Measurements from ENCODE around the gene SYNGR3. TPM values are rescaled to one million over a fixed set of nuclear protein-coding genes. Genes with fewer than 3 reads are reported as not detected.
A peak's percentile ranks its signal among the peaks of the same experiment; 100 is the strongest.
"Not testable (repeated sequence)": the region's sequence is repeated elsewhere in the genome, so short reads cannot be mapped to it uniquely, and the experiment has no call there.

The SYNGR3 gene
- total RNA-seq, 1 experiment from 2014 or later: 15.2 TPM

DNA sequence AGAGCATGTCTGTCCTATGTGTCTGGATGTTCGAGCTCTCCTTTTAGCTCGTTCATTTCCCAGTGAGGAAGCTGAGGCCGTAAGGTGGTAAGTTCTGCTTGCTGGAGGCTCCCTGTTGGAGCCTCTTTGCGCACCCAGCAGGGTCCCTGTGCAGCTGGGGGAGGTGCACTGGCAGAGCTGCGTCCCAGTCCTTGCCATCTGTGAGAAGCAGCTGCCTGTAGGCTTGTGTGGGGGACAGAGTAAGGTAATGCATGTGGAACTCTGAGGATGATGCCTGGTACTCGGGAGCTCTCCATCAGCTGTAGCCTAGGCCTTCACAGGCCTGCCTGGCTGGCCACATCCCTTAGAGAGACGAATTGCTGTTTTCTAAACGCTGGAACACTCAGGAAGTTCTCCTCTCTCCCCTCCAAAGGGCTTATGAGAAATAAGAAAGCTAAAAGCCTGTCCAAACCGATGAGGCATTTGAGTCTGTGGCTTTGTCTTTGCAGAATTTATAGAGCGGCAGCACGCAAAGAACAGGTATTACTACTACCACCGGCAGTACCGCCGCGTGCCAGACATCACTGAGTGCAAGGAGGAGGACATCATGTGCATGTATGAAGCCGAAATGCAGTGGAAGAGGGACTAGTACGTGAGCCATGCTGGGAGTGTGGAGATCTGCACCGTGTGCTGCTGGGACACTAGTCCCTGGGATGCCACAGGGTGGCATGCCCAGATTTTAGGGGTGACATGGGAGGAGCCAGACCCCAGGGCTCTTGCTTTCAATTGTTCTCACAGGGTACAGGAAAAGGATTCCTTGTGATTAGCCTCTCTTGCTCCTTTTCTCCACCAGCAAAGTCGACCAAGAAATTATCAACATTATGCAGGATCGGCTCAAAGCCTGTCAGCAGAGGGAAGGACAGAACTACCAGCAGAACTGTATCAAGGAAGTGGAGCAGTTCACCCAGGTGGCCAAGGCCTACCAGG lies 28.8 kb upstream of the SYNGR3 start:
- POLR2A ChIA-PET: interaction anchor here (0.6 kb wide), 2 partner anchors 125 to 467 kb away, joined by 4 to 8 read pairs; no protein-coding TSS in a partner anchor
- H3K27me3 ChIP-seq (ENCODE audit: control insufficient read depth, insufficient read depth, low read length): no peaks in the 10 kb centered on the region
- DNase-seq (ENCODE audit: low read depth, low spot score) (no peak), ATAC-seq (peak; percentile 50)
- H3K27ac ChIP-seq (ENCODE audit: low read length): peak overlapping the region; percentile 72
- intact Hi-C loops (cut with micrococcal nuclease; ENCODE audit: unreplicated experiment): no loop called here
- peak overlapping the region; percentile 75 to 80 for H3K4me3 ChIP-seq (ENCODE audit: low read depth in 2 of 2, low read length in 2 of 2)
- no peaks in the 10 kb centered on the region for H3K9me3 ChIP-seq (ENCODE audit: control insufficient read depth, insufficient read depth, low read depth, low read length)
- BruUV-seq (replicated peaks): TSS peak; percentile 82
- peaks cover 12% of the 10 kb centered on the region for H3K4me1 ChIP-seq (ENCODE audit: control insufficient read depth, insufficient read depth, low read length)
- CTCF ChIA-PET: no interaction called here
- peak; percentile 89 for TF ChIP-seq POLR2AphosphoS5 (IDR thresholded peaks at IDR 0.05; ENCODE audit: low read depth, low read length)
- TF ChIP-seq, protein P1, sequence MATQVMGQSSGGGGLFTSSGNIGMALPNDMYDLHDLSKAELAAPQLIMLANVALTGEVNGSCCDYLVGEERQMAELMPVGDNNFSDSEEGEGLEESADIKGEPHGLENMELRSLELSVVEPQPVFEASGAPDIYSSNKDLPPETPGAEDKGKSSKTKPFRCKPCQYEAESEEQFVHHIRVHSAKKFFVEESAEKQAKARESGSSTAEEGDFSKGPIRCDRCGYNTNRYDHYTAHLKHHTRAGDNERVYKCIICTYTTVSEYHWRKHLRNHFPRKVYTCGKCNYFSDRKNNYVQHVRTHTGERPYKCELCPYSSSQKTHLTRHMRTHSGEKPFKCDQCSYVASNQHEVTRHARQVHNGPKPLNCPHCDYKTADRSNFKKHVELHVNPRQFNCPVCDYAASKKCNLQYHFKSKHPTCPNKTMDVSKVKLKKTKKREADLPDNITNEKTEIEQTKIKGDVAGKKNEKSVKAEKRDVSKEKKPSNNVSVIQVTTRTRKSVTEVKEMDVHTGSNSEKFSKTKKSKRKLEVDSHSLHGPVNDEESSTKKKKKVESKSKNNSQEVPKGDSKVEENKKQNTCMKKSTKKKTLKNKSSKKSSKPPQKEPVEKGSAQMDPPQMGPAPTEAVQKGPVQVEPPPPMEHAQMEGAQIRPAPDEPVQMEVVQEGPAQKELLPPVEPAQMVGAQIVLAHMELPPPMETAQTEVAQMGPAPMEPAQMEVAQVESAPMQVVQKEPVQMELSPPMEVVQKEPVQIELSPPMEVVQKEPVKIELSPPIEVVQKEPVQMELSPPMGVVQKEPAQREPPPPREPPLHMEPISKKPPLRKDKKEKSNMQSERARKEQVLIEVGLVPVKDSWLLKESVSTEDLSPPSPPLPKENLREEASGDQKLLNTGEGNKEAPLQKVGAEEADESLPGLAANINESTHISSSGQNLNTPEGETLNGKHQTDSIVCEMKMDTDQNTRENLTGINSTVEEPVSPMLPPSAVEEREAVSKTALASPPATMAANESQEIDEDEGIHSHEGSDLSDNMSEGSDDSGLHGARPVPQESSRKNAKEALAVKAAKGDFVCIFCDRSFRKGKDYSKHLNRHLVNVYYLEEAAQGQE (IDR thresholded peaks at IDR 0.05; ENCODE audit: insufficient read depth in 1 of 2, low read depth in 2 of 2, low read length in 1 of 2): no peak
- TF ChIP-seq TCF7L2 (IDR thresholded peaks at IDR 0.05; ENCODE audit: low read depth, low read length): no peak
- TF ChIP-seq, protein P2, sequence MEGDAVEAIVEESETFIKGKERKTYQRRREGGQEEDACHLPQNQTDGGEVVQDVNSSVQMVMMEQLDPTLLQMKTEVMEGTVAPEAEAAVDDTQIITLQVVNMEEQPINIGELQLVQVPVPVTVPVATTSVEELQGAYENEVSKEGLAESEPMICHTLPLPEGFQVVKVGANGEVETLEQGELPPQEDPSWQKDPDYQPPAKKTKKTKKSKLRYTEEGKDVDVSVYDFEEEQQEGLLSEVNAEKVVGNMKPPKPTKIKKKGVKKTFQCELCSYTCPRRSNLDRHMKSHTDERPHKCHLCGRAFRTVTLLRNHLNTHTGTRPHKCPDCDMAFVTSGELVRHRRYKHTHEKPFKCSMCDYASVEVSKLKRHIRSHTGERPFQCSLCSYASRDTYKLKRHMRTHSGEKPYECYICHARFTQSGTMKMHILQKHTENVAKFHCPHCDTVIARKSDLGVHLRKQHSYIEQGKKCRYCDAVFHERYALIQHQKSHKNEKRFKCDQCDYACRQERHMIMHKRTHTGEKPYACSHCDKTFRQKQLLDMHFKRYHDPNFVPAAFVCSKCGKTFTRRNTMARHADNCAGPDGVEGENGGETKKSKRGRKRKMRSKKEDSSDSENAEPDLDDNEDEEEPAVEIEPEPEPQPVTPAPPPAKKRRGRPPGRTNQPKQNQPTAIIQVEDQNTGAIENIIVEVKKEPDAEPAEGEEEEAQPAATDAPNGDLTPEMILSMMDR (IDR thresholded peaks at IDR 0.05): no peak
- peak; percentile 63; the same call in 1 of the 2 replicates for TF ChIP-seq SIN3A (IDR thresholded peaks at IDR 0.05; ENCODE audit: borderline replicate concordance, insufficient read depth, low read depth, low read length)
- in situ Hi-C loops (cut with HindIII; ENCODE audit: low pct_unique_long_range_greater_than_20kb, low sequenced_read_pairs): no loop called here
- H3K36me3 ChIP-seq (ENCODE audit: control insufficient read depth, insufficient read depth, low read length): peaks cover 11% of the 10 kb centered on the region

DNA sequence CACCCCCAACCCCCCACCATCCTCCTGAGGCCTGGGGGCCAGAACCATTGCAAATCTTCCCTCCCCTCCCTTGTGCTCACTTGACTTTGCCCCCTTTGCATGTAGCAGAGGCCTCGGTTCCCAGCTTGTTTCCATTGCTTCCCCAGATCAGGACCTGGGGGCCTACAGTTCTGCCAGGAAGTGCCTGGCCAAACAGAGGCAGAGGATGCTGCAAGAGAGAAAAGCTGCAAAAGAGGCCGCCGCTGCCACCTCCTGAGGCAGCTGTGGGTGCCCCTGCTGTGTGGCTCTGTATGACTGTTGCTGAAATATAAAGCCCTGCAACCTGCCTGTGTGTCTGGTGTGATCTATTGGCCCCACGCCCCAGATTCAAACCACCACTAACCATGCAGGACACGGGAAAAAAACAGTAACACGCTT lies 28.1 kb upstream of the SYNGR3 start:
- BruUV-seq (replicated peaks): no TSS peak
- peak overlapping the region; percentile 99 for H3K4me3 ChIP-seq (ENCODE audit: low read depth in 2 of 2, low read length in 2 of 2)
- ATAC-seq (peak; percentile 0; the same call in 1 of the 2 replicates), DNase-seq (ENCODE audit: low read depth, low spot score) (no peak)
- H3K27ac ChIP-seq (ENCODE audit: low read length): peak overlapping the region; percentile 96; the same call in 1 of the 2 replicates
- H3K9me3 ChIP-seq (ENCODE audit: control insufficient read depth, insufficient read depth, low read depth, low read length): no peaks in the 10 kb centered on the region
- ChIA-PET CTCF (no interaction called here), POLR2A (no interaction called here)
- in situ Hi-C loops (cut with HindIII; ENCODE audit: low pct_unique_long_range_greater_than_20kb, low sequenced_read_pairs) (no loop called here), intact Hi-C loops (cut with micrococcal nuclease; ENCODE audit: unreplicated experiment) (no loop called here)
- H3K4me1 ChIP-seq (ENCODE audit: control insufficient read depth, insufficient read depth, low read length): peaks cover 12% of the 10 kb centered on the region
- H3K27me3 ChIP-seq (ENCODE audit: control insufficient read depth, insufficient read depth, low read length): no peaks in the 10 kb centered on the region
- TF ChIP-seq POLR2AphosphoS5 (IDR thresholded peaks at IDR 0.05; ENCODE audit: low read depth, low read length) (peak; percentile 2; the same call in 1 of the 2 replicates), TCF7L2 (IDR thresholded peaks at IDR 0.05; ENCODE audit: low read depth, low read length) (no peak), SIN3A (IDR thresholded peaks at IDR 0.05; ENCODE audit: borderline replicate concordance, insufficient read depth, low read depth, low read length) (no peak)
- TF ChIP-seq, protein P2 (IDR thresholded peaks at IDR 0.05): no peak
- peaks cover 11% of the 10 kb centered on the region for H3K36me3 ChIP-seq (ENCODE audit: control insufficient read depth, insufficient read depth, low read length)

DNA sequence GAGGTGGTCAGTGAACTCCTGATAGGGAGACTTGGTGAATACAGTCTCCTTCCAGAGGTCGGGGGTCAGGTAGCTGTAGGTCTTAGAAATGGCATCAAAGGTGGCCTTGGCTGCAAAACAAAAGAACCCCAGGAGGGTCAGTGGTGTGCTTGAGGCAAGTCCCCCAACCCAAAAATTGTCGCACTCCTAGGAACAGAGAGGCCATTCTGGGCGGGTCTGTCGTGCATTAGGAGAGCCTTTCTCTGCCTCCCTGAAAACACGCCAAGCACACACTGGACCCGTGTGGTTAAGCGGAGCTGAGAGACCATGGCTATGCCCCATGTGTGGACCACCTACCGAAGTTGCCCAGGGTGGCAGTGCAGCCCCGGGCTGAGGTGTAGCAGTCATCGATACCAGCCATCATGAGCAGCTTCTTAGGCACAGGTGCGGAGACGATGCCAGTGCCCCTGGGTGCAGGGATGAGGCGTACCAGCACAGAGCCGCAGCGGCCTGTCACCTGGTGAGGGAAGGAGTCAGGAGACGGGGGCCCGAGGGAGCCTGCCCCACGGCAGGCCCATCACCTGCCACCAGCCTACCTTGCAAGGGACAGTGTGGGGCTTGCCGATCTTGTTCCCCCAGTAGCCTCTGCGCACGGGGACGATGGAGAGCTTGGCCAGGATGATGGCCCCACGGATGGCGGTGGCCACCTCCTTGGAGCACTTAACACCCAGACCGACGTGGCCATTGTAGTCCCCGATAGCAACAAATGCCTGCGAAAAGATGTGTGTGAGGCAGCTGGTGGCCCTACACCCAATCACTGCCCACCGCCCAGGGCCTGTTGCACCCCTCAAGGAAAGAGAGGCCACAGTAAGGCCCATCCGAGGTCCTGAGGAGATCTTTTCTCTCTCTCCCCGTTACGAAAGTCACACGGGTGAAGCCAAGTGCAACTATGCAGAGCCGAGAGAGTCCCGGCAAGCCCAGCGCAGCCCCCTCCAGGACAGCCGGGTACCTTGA lies 27.3 kb upstream of the SYNGR3 start:
- H3K27me3 ChIP-seq (ENCODE audit: control insufficient read depth, insufficient read depth, low read length); H3K9me3 ChIP-seq (ENCODE audit: control insufficient read depth, insufficient read depth, low read depth, low read length); intact Hi-C loops (cut with micrococcal nuclease; ENCODE audit: unreplicated experiment); DNase-seq (ENCODE audit: low read depth, low spot score); ATAC-seq; CTCF ChIA-PET; POLR2A ChIA-PET; in situ Hi-C loops (cut with HindIII; ENCODE audit: low pct_unique_long_range_greater_than_20kb, low sequenced_read_pairs): not testable (repeated sequence)
- H3K36me3 ChIP-seq (ENCODE audit: control insufficient read depth, insufficient read depth, low read length): peaks cover 11% of the 10 kb centered on the region
- H3K27ac ChIP-seq (ENCODE audit: low read length): peak overlapping the region; percentile 96
- TSS peak; percentile 95 for BruUV-seq (replicated peaks)
- peaks cover 12% of the 10 kb centered on the region for H3K4me1 ChIP-seq (ENCODE audit: control insufficient read depth, insufficient read depth, low read length)
- H3K4me3 ChIP-seq (ENCODE audit: low read depth in 2 of 2, low read length in 2 of 2): peak overlapping the region; percentile 99
